GM12878 (cell line): ENCODE data around the gene MRPL49. TPM values are rescaled to one million over a fixed set of nuclear protein-coding genes. Genes with fewer than 3 reads are reported as not detected.

Source experiments
- ATAC-seq: fragments of 200-7000 bp; cut with Tn5 transposase; 3 replicates; pipeline ENCODE4 v1.9.1; 2020; ENCODE audit warnings: mild to moderate bottlenecking, moderate library complexity
- BruUV-seq: library from RNA; stranded (reverse); fragments of 400-500 nt; replicated peaks from 2 replicates; lab custom pipeline; 2021; lab: Mats Ljungman, UMichigan
- CTCF ChIA-PET: fragments of 300-600 bp; sonication (Branson Sonifier 250); formaldehyde crosslinking; extraction: SDS; loops from one replicate; lab custom pipeline; 2021; ENCODE audit warnings: inconsistent platforms; lab: Yijun Ruan, JAX
- POLR2A ChIA-PET: fragments of 350-600 bp; formaldehyde crosslinking; extraction: SDS; loops from one replicate; lab custom pipeline; 2021; ENCODE audit warnings: inconsistent platforms; lab: Charles Lee
- RAD21 ChIA-PET: fragments of 300-600 bp; sonication (Branson Sonifier 250); formaldehyde crosslinking; loops from one replicate; lab custom pipeline; 2023; ENCODE audit warnings: antibody characterized with exemption; ENCODE audit not compliant: unreplicated experiment; lab: Charles Lee
- SMC1A ChIA-PET: fragments of 300-600 bp; sonication (Branson Sonifier 250); formaldehyde crosslinking; loops from one replicate; lab custom pipeline; 2023; ENCODE audit not compliant: unreplicated experiment, uncharacterized antibody; lab: Charles Lee
- DNase-seq: peaks from one replicate; pipeline ENCODE4 v3.0.0-alpha.2; 2011; ENCODE audit warnings: low read depth, low spot score
- FAIRE-seq: peaks from 3 replicates; lab custom pipeline; 2011; peaks lifted over from hg19 to GRCh38; lab: Jason Lieb, UNC
- H2AFZ ChIP-seq: 2 replicates; pipeline ENCODE4 v1.6.0; 2011; ENCODE audit warnings: low read depth, low read length, control low read depth; ENCODE audit not compliant: control insufficient read depth
- H3K27ac ChIP-seq: 2 replicates; pipeline ENCODE4 v1.5.1; 2011; ENCODE audit warnings: control low read depth; ENCODE audit not compliant: control insufficient read depth, insufficient read depth
- H3K27me3 ChIP-seq, 2 experiments: replicated peaks in 1 of 2; 2 replicates each; pipeline versions ENCODE4 v1.6.0 to v1.6.1; 2011; ENCODE audit warnings: low read length in 1 of 2; ENCODE audit not compliant: control insufficient read depth in 2 of 2, insufficient read depth in 2 of 2
- H3K36me3 ChIP-seq, 2 experiments: 2 replicates each; pipeline ENCODE4 v1.5.1; 2011; ENCODE audit warnings: low read length in 1 of 2; ENCODE audit not compliant: control insufficient read depth in 2 of 2, insufficient read depth in 2 of 2
- H3K4me1 ChIP-seq: 2 replicates; pipeline ENCODE4 v1.6.1; 2011; ENCODE audit warnings: mild to moderate bottlenecking, low read length, moderate library complexity, mixed read lengths; ENCODE audit not compliant: control insufficient read depth, insufficient read depth
- H3K4me2 ChIP-seq: 2 replicates; pipeline ENCODE4 v1.6.0; 2011; ENCODE audit warnings: control low read depth; ENCODE audit not compliant: control insufficient read depth, insufficient read depth
- H3K4me3 ChIP-seq: fragments of 200-600 bp; sonication (generic); 2 replicates; pipeline ENCODE4 v1.5.1; 2016
- H3K79me2 ChIP-seq: 2 replicates; pipeline ENCODE4 v1.6.0; 2011; ENCODE audit warnings: low read length; ENCODE audit not compliant: control insufficient read depth, insufficient read depth
- H3K9ac ChIP-seq: 2 replicates; pipeline ENCODE4 v1.8.0; 2011; ENCODE audit warnings: low read length, control low read depth, mixed read lengths; ENCODE audit not compliant: control insufficient read depth, insufficient read depth
- H3K9me3 ChIP-seq: replicated peaks from 3 replicates; pipeline ENCODE4 v1.5.1; 2011; ENCODE audit warnings: mild to moderate bottlenecking, low read length; ENCODE audit not compliant: control insufficient read depth, insufficient read depth
- H4K20me1 ChIP-seq: 2 replicates; pipeline ENCODE4 v1.6.0; 2011; ENCODE audit not compliant: control insufficient read depth, insufficient read depth
- KDM1A ChIP-seq: fragments of 200-600 bp; sonication (generic); IDR thresholded peaks from 2 replicates; pipeline ENCODE4 v1.6.1; 2016; ENCODE audit warnings: borderline replicate concordance
- LARP7 ChIP-seq: fragments of 450-650 bp; IDR thresholded peaks from 2 replicates; pipeline ENCODE4 v1.6.1; 2017; ENCODE audit warnings: mild to moderate bottlenecking
- NFYA ChIP-seq: IDR thresholded peaks from 2 replicates; pipeline ENCODE4 v1.6.1; 2011; ENCODE audit warnings: low read depth, mild to moderate bottlenecking, low read length, improper control_type of control experiment, borderline replicate concordance
- NFYB ChIP-seq: IDR thresholded peaks from 2 replicates; pipeline ENCODE4 v1.6.1; 2011; ENCODE audit warnings: low read depth, mild to moderate bottlenecking, low read length, improper control_type of control experiment, moderate library complexity; ENCODE audit not compliant: insufficient read depth
- NR2C2 ChIP-seq: IDR thresholded peaks from 2 replicates; pipeline ENCODE4 v1.6.1; 2011; ENCODE audit warnings: borderline replicate concordance, low read depth; ENCODE audit not compliant: control insufficient read depth, insufficient read length
- NRF1 ChIP-seq: conservative IDR thresholded peaks from 2 replicates; pipeline ENCODE4 v1.6.1; 2011; ENCODE audit warnings: mild to moderate bottlenecking, low read depth, low read length, improper control_type of control experiment
- POLR2A ChIP-seq: IDR thresholded peaks from 2 replicates; pipeline ENCODE4 v1.6.1; 2011; ENCODE audit warnings: low read depth, mild to moderate bottlenecking, low read length
- ZBTB40 ChIP-seq: fragments of 450-650 bp; IDR thresholded peaks from 2 replicates; pipeline ENCODE4 v1.6.1; 2016; ENCODE audit warnings: mild to moderate bottlenecking, moderate library complexity, borderline replicate concordance
- ZNF217 ChIP-seq: fragments of 450-650 bp; IDR thresholded peaks from 2 replicates; pipeline ENCODE4 v1.6.1; 2017; ENCODE audit warnings: antibody characterized with exemption, mild to moderate bottlenecking
- WGBS: methylation state at CpG from one replicate; pipeline ENCODE4 v1.1.6; 2016; ENCODE audit warnings: low lambda C conversion rate; ENCODE audit not compliant: insufficient replicate concordance, insufficient coverage; ENCODE audit errors: missing lambda C conversion rate; 5-methylcytosine and 5-hydroxymethylcytosine counted together
- in situ Hi-C: fragments of 300-500 bp; cut with MboI; formaldehyde crosslinking; loops from 9 replicates; pipeline ENCODE4 v1.14.3; 2018; ENCODE audit warnings: mixed read lengths
- intact Hi-C: fragments of 100-400 bp; cut with micrococcal nuclease; formaldehyde crosslinking; loops from one replicate; pipeline ENCODE4 v1.14.2; 2022; ENCODE audit not compliant: unreplicated experiment
- polyA plus RNA-seq, 11 experiments: library from polyadenylated mRNA; depleted of rRNA in 4 of 11; unstranded in 6 of 11; stranded (reverse) in 5 of 11; fragments of >200 nt; fragmentation: Nextera tagmentation in 4 of 11; fragmentation: Illumina TruSeq in 1 of 11; extraction: Ambion mirVana in 4 of 11; extraction: Trizol in 1 of 11; gene quantifications; 1 replicate in 1 of 11; 2 replicates in 10 of 11; pipeline versions ENCODE4 v1.2.1 to v1.2.3, GENCODE V29; 2011 to 2016; ENCODE audit warnings: inconsistent platforms in 2 of 11, missing spikeins in 2 of 11, low read depth in 1 of 11
- total RNA-seq, 4 experiments: library from RNA; depleted of rRNA in 3 of 4; stranded (reverse); fragments of >200 nt in 3 of 4; fragmentation: Illumina TruSeq in 1 of 4; extraction: Trizol in 1 of 4; gene quantifications; 2 replicates each; pipeline versions ENCODE4 v1.2.1 to v1.2.3, GENCODE V29; 2013 to 2021

The MRPL49 gene
- total and polyA plus RNA-seq, 10 of the 15 experiments (the other 5 are each of a cell fraction or from before 2014, with no cell fraction given), result 42.0 to 116 (median 71.7) TPM

GRCh38 chr11:65165410-65166317 lies 43.5 kb downstream of the MRPL49 start:
- Histone ChIP-seq H3K9ac (no peak overlapping the region), H3K27me3 (no peaks in the 10 kb centered on the region), H3K9me3 (no peaks in the 10 kb centered on the region)
- intact Hi-C loops, result no loop called here
- ChIA-PET CTCF (interaction anchor here (0.6 to 1.0 kb wide), 2 partner anchors 53 to 274 kb away, joined by 3 read pairs; no protein-coding TSS in a partner anchor), POLR2A (interaction anchor here (0.8 kb wide), 1 partner anchor 30 kb away, joined by 4 read pairs; no protein-coding TSS in a partner anchor), SMC1A (interaction anchor here (0.6 kb wide), 1 partner anchor 428 kb away, joined by 4 read pairs; no protein-coding TSS in a partner anchor), RAD21 (no interaction called here)
- no TSS peak for BruUV-seq
- FAIRE-seq, result no peak
- no peak for TF ChIP-seq NFYA
- no peak for TF ChIP-seq NR2C2
- no peak for TF ChIP-seq ZNF217
- TF ChIP-seq, all 136 proteins: peak for 0
- DNase-seq, result no peak
- H3K79me2 ChIP-seq, result no peaks in the 10 kb centered on the region
- H2AFZ ChIP-seq, result no peak overlapping the region
- no peaks in the 10 kb centered on the region for H4K20me1 ChIP-seq
- no peak overlapping the region for H3K4me2 ChIP-seq
- WGBS, result 87% methylated on average over 29 of the region's 31 CpGs
- H3K36me3 ChIP-seq, result no peaks in the 10 kb centered on the region
- H3K27ac ChIP-seq, result no peak overlapping the region
- peaks cover 6% of the 10 kb centered on the region for H3K4me1 ChIP-seq
- in situ Hi-C loops, result no loop called here
- no peak for ATAC-seq
- no peak overlapping the region for H3K4me3 ChIP-seq

GRCh38 chr11:65166893-65167292 lies 44.8 kb downstream of the MRPL49 start:
- SMC1A ChIA-PET, result interaction anchor here (0.6 kb wide), 1 partner anchor 17 kb away, joined by 3 read pairs; no protein-coding TSS in a partner anchor
- Histone ChIP-seq H3K27ac (no peak overlapping the region), H3K9ac (no peak overlapping the region), H3K4me3 (no peak overlapping the region), H3K9me3 (no peaks in the 10 kb centered on the region), H3K27me3 (no peaks in the 10 kb centered on the region), H4K20me1 (no peaks in the 10 kb centered on the region), H2AFZ (no peak overlapping the region), H3K79me2 (no peaks in the 10 kb centered on the region), H3K36me3 (no peaks in the 10 kb centered on the region), H3K4me1 (peaks cover 6% of the 10 kb centered on the region), H3K4me2 (no peak overlapping the region)
- RAD21 ChIA-PET, result no interaction called here
- ATAC-seq (no peak), FAIRE-seq (no peak), DNase-seq (no peak)
- no TSS peak for BruUV-seq
- 85% methylated on average over 3 of the region's 3 CpGs for WGBS
- CTCF ChIA-PET, result interaction anchor here (1.3 to 1.4 kb wide), 2 partner anchors 13 to 55 kb away, joined by 3 to 5 read pairs; partner anchors contain the start of gene TM7SF2
- POLR2A ChIA-PET, result interaction anchor here (0.7 kb wide), 1 partner anchor 319 kb away, joined by 3 read pairs; no protein-coding TSS in a partner anchor
- in situ Hi-C loops, result no loop called here
- intact Hi-C loops, result no loop called here
- no peak for TF ChIP-seq NRF1
- TF ChIP-seq LARP7, result no peak
- TF ChIP-seq POLR2A, result no peak
- TF ChIP-seq NFYB, result no peak
- TF ChIP-seq ZBTB40, result no peak
- TF ChIP-seq KDM1A, result no peak
